CD14-positive monocyte (primary cell): Measurements from ENCODE around the gene PRIMPOL. TPM values are rescaled to one million over a fixed set of nuclear protein-coding genes. Genes with fewer than 3 reads are reported as not detected.

ENCODE experiments used
- DNase-seq, 3 donors: peaks; one replicate each; pipeline ENCODE4 v3.0.0-alpha.2; 2011 to 2022
- H2AFZ ChIP-seq: 2 replicates; pipeline ENCODE4 v1.6.0; 2012; ENCODE audit warnings: mild to moderate bottlenecking, low read depth, low read length, inconsistent platforms; ENCODE audit not compliant: insufficient read depth, poor library complexity, severe bottlenecking
- H3K27ac ChIP-seq, 2 donors: 1 replicate in 1 of 2; 2 replicates in 1 of 2; pipeline ENCODE4 v1.5.1; 2012 to 2013; ENCODE audit warnings: low read length in 2 of 2, control low read depth in 1 of 2, inconsistent platforms in 1 of 2, low read depth in 1 of 2, mild to moderate bottlenecking in 1 of 2
- H3K27me3 ChIP-seq, 2 donors: one replicate each; pipeline versions ENCODE4 v1.6.0 to v1.6.1; 2011 to 2013; ENCODE audit warnings: low read length in 2 of 2; ENCODE audit not compliant: control insufficient read depth in 2 of 2, insufficient read depth in 2 of 2
- H3K36me3 ChIP-seq, 2 donors: replicated peaks in 1 of 2; 1 replicate in 1 of 2; 2 replicates in 1 of 2; pipeline versions ENCODE4 v1.5.1 to v1.6.1; 2012 to 2013; ENCODE audit warnings: low read length in 2 of 2, control low read depth in 1 of 2, inconsistent platforms in 1 of 2, mild to moderate bottlenecking in 1 of 2; ENCODE audit not compliant: insufficient read depth in 2 of 2, control insufficient read depth in 1 of 2
- H3K4me1 ChIP-seq, 2 donors: 1 replicate in 1 of 2; 2 replicates in 1 of 2; pipeline versions ENCODE4 v1.5.1 to v1.6.1; 2012 to 2013; ENCODE audit warnings: low read length in 2 of 2, control low read depth in 1 of 2, inconsistent platforms in 1 of 2, mild to moderate bottlenecking in 1 of 2, moderate library complexity in 1 of 2; ENCODE audit not compliant: insufficient read depth in 2 of 2, control insufficient read depth in 1 of 2
- H3K4me2 ChIP-seq: replicated peaks from 2 replicates; pipeline ENCODE3; 2012; ENCODE audit warnings: low read length, moderate library complexity, mild to moderate bottlenecking; ENCODE audit not compliant: poor library complexity, severe bottlenecking; ENCODE audit errors: extremely low read depth
- H3K4me3 ChIP-seq, 3 experiments: fragments of 200-600 bp in 1 of 3; sonication (generic) in 1 of 3; replicated peaks in 1 of 3; 1 replicate in 2 of 3; 2 replicates in 1 of 3; pipeline ENCODE4 v1.5.1; 2011 to 2013; ENCODE audit warnings: low read length in 3 of 3, mild to moderate bottlenecking in 3 of 3, control low read depth in 2 of 3, low read depth in 2 of 3, inconsistent platforms in 1 of 3, moderate library complexity in 1 of 3
- H3K79me2 ChIP-seq: 2 replicates; pipeline ENCODE4 v1.6.0; 2012; ENCODE audit warnings: mild to moderate bottlenecking, control low read depth, inconsistent platforms, low read length, moderate library complexity; ENCODE audit not compliant: insufficient read depth
- H3K9ac ChIP-seq: 2 replicates; pipeline ENCODE4 v1.6.0; 2017; ENCODE audit warnings: low read length, mild to moderate bottlenecking; ENCODE audit not compliant: insufficient read depth, poor library complexity, severe bottlenecking
- H3K9me3 ChIP-seq, 2 donors: replicated peaks in 1 of 2; 1 replicate in 1 of 2; 2 replicates in 1 of 2; pipeline versions ENCODE4 v1.5.1 to v1.6.1; 2012 to 2013; ENCODE audit warnings: low read length in 2 of 2, control low read depth in 1 of 2; ENCODE audit not compliant: control insufficient read depth in 1 of 2, insufficient read depth in 1 of 2
- H4K20me1 ChIP-seq: 2 replicates; pipeline ENCODE4 v1.6.0; 2012; ENCODE audit warnings: mild to moderate bottlenecking, low read length, control low read depth, moderate library complexity; ENCODE audit not compliant: insufficient read depth
- H3K27ac Mint-ChIP-seq, 7 donors: one replicate each; pipeline ENCODE4 v1.8.0; 2020; ENCODE audit warnings: mild to moderate bottlenecking in 7 of 7, mixed read lengths in 7 of 7, moderate library complexity in 6 of 7, inconsistent platforms in 2 of 7
- H3K27me3 Mint-ChIP-seq, 3 donors: one replicate each; pipeline ENCODE4 v1.8.0; 2021 to 2022; ENCODE audit warnings: low read depth in 3 of 3, mild to moderate bottlenecking in 3 of 3, mixed read lengths in 3 of 3, moderate library complexity in 3 of 3, inconsistent platforms in 1 of 3
- H3K36me3 Mint-ChIP-seq, 2 donors: one replicate each; pipeline ENCODE4 v1.8.0; 2020; ENCODE audit warnings: mixed read lengths in 2 of 2, inconsistent platforms in 1 of 2, mild to moderate bottlenecking in 1 of 2
- H3K4me1 Mint-ChIP-seq: one replicate; pipeline ENCODE4 v1.8.0; 2020; ENCODE audit warnings: mild to moderate bottlenecking, mixed read lengths
- H3K4me3 Mint-ChIP-seq, 2 donors: one replicate each; pipeline ENCODE4 v1.8.0; 2020; ENCODE audit warnings: mild to moderate bottlenecking in 2 of 2, mixed read lengths in 2 of 2, moderate library complexity in 1 of 2
- H3K9me3 Mint-ChIP-seq, 7 donors: one replicate each; pipeline ENCODE4 v1.8.0; 2020 to 2022; ENCODE audit warnings: mixed read lengths in 7 of 7, mild to moderate bottlenecking in 6 of 7, moderate library complexity in 6 of 7, inconsistent platforms in 2 of 7
- WGBS: methylation state at CpG from one replicate; pipeline ENCODE4 v1.1.5; 2013; ENCODE audit warnings: missing lambda C conversion rate; ENCODE audit not compliant: insufficient coverage; 5-methylcytosine and 5-hydroxymethylcytosine counted together
- intact Hi-C, 2 donors: fragments of 100-400 bp; cut with micrococcal nuclease; formaldehyde crosslinking; loops; one replicate each; pipeline versions ENCODE4 v1.15.0 to v1.15.1; 2023
- polyA plus RNA-seq, 3 donors: library from polyadenylated mRNA; depleted of rRNA in 1 of 3; unstranded in 2 of 3; stranded (reverse) in 1 of 3; fragments of 300-500 nt in 2 of 3; fragments of >200 nt in 1 of 3; fragmentation: Illumina TruSeq in 2 of 3; gene quantifications; 1 replicate in 2 of 3; 2 replicates in 1 of 3; pipeline ENCODE4 v1.2.3, GENCODE V29; 2012 to 2021
- TF ChIP-seq, protein P1 (sequence below): fragments of 200-600 bp; IDR thresholded peaks from one replicate; pipeline ENCODE4 v1.8.0; 2022; ENCODE audit warnings: antibody characterized with exemption, mild to moderate bottlenecking

PRIMPOL gene
- polyA plus RNA-seq, 3 donors: 7.0 to 10.5 (median 10.0) TPM

DNA sequence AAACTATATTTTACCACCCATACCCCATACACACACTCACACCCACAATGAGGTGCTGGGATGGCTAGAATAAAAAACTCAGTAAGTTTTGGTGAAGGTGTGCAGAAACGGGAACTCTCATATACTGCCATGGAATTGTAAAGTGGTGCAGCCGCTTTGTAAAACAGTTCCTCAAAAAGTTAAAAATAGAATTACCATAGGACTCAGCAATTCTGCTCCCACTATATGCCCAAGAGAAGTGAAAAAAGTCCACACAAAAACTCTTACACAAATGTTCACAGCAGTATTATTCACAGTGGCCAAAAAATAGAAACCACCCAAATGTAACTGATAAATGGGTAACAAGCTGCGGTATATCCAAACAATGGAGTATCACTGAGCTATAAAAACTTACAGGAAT, 77.9 kb downstream of the PRIMPOL start:
- no CpG with 5 or more reads among the region's 3 CpGs for WGBS
- H3K79me2 ChIP-seq: peaks cover 84% of the 10 kb centered on the region
- H3K27me3 ChIP-seq: no peaks in the 10 kb centered on the region
- Mint-ChIP-seq H3K9me3 (peaks cover 6 to 15% (median 9%) of the 10 kb centered on the region in 7 donors), H3K27ac (peak overlapping the region in 2 of 7 donors; percentile 53 to 84), H3K4me1 (peaks cover 16% of the 10 kb centered on the region), H3K27me3 (peaks cover 0 to 2% (median 0%) of the 10 kb centered on the region in 3 donors), H3K4me3 (no peak overlapping the region), H3K36me3 (peaks cover 24 to 43% of the 10 kb centered on the region in 2 donors)
- no peak for DNase-seq
- H3K27ac ChIP-seq: peak overlapping the region in 1 of 2 donors; percentile 58
- intact Hi-C loops: no loop called here
- H4K20me1 ChIP-seq: no peaks in the 10 kb centered on the region
- no peak overlapping the region for H3K4me2 ChIP-seq
- H3K36me3 ChIP-seq: peaks cover 6 to 41% of the 10 kb centered on the region in 2 donors
- TF ChIP-seq, protein P1, sequence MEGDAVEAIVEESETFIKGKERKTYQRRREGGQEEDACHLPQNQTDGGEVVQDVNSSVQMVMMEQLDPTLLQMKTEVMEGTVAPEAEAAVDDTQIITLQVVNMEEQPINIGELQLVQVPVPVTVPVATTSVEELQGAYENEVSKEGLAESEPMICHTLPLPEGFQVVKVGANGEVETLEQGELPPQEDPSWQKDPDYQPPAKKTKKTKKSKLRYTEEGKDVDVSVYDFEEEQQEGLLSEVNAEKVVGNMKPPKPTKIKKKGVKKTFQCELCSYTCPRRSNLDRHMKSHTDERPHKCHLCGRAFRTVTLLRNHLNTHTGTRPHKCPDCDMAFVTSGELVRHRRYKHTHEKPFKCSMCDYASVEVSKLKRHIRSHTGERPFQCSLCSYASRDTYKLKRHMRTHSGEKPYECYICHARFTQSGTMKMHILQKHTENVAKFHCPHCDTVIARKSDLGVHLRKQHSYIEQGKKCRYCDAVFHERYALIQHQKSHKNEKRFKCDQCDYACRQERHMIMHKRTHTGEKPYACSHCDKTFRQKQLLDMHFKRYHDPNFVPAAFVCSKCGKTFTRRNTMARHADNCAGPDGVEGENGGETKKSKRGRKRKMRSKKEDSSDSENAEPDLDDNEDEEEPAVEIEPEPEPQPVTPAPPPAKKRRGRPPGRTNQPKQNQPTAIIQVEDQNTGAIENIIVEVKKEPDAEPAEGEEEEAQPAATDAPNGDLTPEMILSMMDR: no peak
- no peak overlapping the region for H3K4me3 ChIP-seq
- H3K9ac ChIP-seq: no peak overlapping the region
- H3K9me3 ChIP-seq: peaks cover 4 to 6% of the 10 kb centered on the region in 2 donors
- no peak overlapping the region for H2AFZ ChIP-seq
- H3K4me1 ChIP-seq: peaks cover 3 to 14% of the 10 kb centered on the region in 2 donors

DNA sequence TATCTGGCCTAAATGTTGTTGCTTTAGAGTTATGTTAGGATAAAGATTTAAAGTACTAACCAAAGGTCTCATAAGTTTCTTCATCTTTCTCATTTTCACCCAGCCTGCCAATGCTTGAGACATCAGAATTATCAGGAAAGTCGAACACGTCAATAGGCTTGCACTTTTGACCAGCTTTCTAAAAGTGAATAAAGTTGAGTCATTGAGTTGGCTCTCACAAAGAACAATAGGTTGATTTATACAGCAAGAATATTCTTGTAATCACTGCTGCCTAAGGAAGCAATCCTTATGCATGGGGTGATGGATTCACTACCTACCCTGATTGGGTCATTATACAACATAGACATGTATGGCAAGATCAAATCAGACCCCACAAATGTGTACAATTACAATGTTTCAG, 79.3 kb downstream of the PRIMPOL start:
- intact Hi-C loops: no loop called here
- no peak overlapping the region for H3K4me3 Mint-ChIP-seq
- TF ChIP-seq, protein P1: no peak
- Histone ChIP-seq H3K4me2 (no peak overlapping the region), H3K9me3 (peaks cover 4 to 6% of the 10 kb centered on the region in 2 donors), H3K4me3 (no peak overlapping the region), H3K4me1 (peaks cover 11 to 25% of the 10 kb centered on the region in 2 donors), H3K79me2 (peaks cover 89% of the 10 kb centered on the region), H3K27me3 (no peaks in the 10 kb centered on the region), H3K9ac (no peak overlapping the region), H2AFZ (no peak overlapping the region), H3K27ac (no peak overlapping the region), H4K20me1 (no peaks in the 10 kb centered on the region), H3K36me3 (peaks cover 6 to 34% of the 10 kb centered on the region in 2 donors)
- peaks cover 0 to 2% (median 0%) of the 10 kb centered on the region in 3 donors for H3K27me3 Mint-ChIP-seq
- H3K27ac Mint-ChIP-seq: no peak overlapping the region
- no peak for DNase-seq
- peaks cover 22 to 34% of the 10 kb centered on the region in 2 donors for H3K36me3 Mint-ChIP-seq
- peaks cover 26% of the 10 kb centered on the region for H3K4me1 Mint-ChIP-seq
- WGBS: no CpG with 5 or more reads among the region's 2 CpGs
- peaks cover 6 to 15% (median 9%) of the 10 kb centered on the region in 7 donors for H3K9me3 Mint-ChIP-seq
